GM21381 (cell line): Measurements from ENCODE around the gene CAMTA1.

ENCODE experiments used
- ATAC-seq: cut with Tn5 transposase; IDR thresholded peaks from one replicate; pipeline ENCODE4 v1.9.1; 2021; ENCODE audit warnings: mild to moderate bottlenecking, moderate library complexity; ENCODE audit not compliant: unreplicated experiment

The CAMTA1 gene

GRCh38 chr1:7646981-7647901 lies 862.0 kb downstream of the CAMTA1 start:
- ATAC-seq, result no peak

DNA sequence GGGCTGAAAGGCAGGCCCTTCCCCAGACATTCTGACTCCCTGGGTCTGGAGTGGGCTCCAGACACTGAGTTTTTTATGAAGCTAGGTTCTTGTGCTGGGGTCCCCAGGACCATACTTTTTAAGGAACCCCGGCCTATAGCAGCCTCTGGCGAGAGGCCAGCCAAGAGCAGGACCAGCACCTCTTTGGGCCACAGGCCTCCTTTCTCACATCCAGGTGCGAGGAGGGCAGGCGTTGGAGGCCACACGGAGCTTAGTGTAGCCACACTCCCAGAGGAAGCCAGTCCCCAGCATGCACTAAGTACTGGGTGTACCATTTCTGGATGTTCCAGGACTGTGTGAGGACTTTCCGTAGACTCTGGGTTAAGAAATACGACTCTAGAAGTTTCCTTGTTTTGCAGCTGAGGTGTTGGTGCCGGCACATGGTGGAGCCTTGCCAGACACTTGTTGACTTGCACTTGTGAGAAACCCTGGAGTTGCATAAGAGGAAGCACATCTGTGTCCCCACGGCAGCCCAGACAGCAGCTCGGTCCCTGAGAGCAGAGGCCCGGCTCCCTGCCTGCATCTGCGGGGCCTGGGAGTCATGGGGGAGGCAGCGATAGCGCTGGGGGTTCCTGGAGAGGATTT lies 863.6 kb downstream of the CAMTA1 start:
- no peak for ATAC-seq

GRCh38 chr1:7650801-7651200 lies 865.5 kb downstream of the CAMTA1 start:
- ATAC-seq, result no peak

DNA sequence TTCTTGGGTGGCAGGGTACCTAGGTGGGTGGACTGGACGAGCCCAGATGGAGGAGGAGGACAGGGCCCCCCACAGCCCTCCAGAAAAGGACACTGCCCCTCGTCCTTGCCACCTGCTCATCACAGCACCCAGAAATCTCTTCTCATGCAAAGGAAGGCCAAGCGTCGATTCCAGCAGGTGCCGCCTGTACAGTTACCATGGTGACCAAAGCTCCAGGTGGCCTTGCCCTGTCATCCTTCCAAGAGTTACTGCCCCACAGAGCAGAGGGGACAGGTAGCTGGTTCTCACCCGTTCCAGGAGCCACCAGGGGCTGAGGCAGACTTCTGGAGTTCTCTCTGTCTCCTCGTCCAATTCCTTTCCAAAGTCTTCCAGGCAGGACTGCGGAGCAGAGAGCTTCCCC lies 865.9 kb downstream of the CAMTA1 start:
- no peak for ATAC-seq

GRCh38 chr1:7652061-7652460 lies 866.8 kb downstream of the CAMTA1 start:
- ATAC-seq, result no peak

- no peak for ATAC-seq
These were observed 867.4 kb downstream of the CAMTA1 start for GRCh38 chr1:7652515-7653098.

DNA sequence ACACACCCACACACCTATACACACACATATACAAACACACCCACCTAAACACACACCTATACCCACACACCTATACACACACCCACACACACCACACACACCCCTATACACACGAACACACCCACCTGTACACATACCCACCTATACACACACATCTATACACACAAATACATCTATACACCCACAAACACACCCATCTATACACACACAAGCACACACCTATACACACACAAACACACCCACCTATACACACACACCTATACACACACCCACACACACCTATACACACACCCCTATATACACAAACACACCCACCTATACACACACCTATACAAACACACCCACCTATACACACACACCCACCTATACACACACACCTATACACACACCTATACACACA lies 869.5 kb downstream of the CAMTA1 start:
- ATAC-seq, result no peak

GRCh38 chr1:7655354-7655753 lies 870.1 kb downstream of the CAMTA1 start:
- no peak for ATAC-seq

- no peak for ATAC-seq
These were observed 871.4 kb downstream of the CAMTA1 start for GRCh38 chr1:7656557-7657215.

DNA sequence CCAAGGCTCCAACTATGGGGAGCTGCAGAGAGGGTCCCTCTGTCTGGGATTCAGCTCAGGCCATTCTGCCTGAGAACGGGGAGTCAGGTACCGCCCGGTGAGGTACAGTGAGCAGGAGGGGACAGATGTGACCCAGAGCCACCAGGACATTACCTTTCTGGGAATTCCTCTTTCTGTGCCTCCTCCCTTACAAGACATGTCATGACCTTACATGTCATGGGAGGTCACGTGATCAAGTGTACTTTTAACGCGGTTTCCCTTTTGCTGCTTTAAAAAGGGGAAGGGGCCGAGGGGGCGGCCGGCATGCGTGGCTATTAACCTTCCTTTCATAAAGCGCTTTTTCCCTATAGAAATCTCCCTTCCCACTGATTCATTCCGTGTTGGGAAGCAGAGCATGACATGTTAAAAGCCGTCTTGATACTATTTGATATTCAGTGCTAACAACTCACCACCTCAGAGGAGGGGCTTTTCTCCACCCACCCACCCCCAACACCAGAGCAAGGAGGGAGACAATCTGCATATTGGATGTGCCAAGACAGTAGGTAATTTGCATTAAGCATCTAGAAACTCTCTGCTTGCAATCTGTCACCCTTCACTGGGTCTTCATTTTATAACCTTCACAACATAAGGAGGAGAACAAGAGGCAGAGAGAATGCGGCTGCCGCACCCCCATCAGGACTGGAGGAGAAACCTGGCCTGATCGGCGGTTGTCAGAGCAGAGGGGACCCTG lies 872.2 kb downstream of the CAMTA1 start:
- no peak for ATAC-seq

- no peak for ATAC-seq
These were observed 872.8 kb downstream of the CAMTA1 start for GRCh38 chr1:7658099-7658498.

DNA sequence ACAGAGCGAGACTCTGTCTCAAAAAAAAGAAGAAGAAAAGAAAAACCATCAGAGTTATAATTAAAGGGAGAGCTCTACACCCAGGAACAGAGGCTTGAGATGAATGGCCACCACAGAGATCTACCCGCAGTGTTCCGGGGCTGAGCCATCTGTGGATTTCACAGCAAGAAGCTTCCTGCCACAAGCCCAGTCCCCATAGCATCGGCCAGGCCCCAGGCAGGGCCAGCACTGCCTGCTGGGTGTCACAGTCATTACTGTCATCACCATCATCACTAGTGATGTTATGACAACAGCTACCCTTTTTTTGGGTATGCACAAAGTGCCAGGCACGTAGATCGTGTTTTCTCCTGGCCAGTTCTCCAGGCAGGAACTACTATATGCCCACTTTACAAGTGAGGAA lies 874.3 kb downstream of the CAMTA1 start:
- no peak for ATAC-seq

DNA sequence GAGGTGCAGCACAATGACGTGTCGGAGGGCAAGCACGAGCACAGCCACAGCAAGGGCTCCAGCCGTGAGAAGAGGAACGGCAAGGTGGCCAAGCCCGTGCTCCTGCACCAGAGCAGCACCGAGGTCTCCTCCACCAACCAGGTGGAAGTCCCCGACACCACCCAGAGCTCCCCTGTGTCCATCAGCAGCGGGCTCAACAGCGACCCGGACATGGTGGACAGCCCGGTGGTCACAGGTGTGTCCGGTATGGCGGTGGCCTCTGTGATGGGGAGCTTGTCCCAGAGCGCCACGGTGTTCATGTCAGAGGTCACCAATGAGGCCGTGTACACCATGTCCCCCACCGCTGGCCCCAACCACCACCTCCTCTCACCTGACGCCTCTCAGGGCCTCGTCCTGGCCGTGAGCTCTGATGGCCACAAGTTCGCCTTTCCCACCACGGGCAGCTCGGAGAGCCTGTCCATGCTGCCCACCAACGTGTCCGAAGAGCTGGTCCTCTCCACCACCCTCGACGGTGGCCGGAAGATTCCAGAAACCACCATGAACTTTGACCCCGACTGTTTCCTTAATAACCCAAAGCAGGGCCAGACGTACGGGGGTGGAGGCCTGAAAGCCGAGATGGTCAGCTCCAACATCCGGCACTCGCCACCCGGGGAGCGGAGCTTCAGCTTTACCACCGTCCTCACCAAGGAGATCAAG lies 878.3 kb downstream of the CAMTA1 start:
- ATAC-seq, result no peak

DNA sequence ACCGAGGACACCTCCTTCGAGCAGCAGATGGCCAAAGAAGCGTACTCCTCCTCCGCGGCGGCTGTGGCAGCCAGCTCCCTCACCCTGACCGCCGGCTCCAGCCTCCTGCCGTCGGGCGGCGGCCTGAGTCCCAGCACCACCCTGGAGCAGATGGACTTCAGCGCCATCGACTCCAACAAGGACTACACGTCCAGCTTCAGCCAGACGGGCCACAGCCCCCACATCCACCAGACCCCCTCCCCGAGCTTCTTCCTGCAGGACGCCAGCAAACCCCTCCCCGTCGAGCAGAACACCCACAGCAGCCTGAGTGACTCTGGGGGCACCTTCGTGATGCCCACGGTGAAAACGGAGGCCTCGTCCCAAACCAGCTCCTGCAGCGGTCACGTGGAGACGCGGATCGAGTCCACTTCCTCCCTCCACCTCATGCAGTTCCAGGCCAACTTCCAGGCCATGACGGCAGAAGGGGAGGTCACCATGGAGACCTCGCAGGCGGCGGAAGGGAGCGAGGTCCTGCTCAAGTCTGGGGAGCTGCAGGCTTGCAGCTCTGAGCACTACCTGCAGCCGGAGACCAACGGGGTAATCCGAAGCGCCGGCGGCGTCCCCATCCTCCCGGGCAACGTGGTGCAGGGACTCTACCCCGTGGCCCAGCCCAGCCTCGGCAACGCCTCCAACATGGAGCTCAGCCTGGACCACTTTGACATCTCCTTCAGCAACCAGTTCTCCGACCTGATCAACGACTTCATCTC lies 879.1 kb downstream of the CAMTA1 start:
- no peak for ATAC-seq

DNA sequence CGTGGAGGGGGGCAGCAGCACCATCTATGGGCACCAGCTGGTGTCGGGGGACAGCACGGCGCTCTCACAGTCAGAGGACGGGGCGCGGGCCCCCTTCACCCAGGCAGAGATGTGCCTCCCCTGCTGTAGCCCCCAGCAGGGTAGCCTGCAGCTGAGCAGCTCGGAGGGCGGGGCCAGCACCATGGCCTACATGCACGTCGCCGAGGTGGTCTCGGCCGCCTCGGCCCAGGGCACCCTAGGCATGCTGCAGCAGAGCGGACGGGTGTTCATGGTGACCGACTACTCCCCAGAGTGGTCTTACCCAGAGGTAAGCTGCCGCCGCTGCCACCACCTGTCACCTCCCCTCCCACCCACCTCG lies 879.6 kb downstream of the CAMTA1 start:
- no peak for ATAC-seq

- ATAC-seq, result no peak
These were observed 881.0 kb downstream of the CAMTA1 start for GRCh38 chr1:7666249-7666648.

GRCh38 chr1:7667159-7667558 lies 881.9 kb downstream of the CAMTA1 start:
- no peak for ATAC-seq

GRCh38 chr1:7667625-7668218 lies 882.5 kb downstream of the CAMTA1 start:
- ATAC-seq, result peak; percentile 52
